ENCODE data around the gene ROCK2.
"Not testable (repeated sequence)": the region's sequence is repeated elsewhere in the genome, so short reads cannot be mapped to it uniquely, and the experiment has no call there.

The ROCK2 gene

DNA sequence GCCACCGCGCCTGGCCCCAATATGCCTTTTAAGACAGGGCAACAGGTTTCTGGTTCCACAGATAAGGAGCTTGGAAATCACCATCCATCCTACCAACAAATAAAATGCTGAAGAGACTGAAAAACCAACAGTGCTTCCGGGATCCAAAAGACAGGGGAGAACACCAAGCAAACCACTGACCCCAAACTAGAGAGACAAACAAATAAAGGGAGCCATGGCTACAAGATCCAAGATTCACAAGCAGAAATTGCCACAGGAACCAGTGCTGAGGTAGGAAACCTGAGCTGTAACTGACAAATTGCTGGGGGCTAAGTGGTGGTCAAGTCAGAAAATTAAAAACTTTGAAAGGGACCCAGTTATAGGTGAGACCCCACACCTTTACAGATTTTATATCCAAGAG lies 76.5 kb downstream of the ROCK2 start:
- DNase-seq (ENCODE audit: low read depth) = no peak

DNA sequence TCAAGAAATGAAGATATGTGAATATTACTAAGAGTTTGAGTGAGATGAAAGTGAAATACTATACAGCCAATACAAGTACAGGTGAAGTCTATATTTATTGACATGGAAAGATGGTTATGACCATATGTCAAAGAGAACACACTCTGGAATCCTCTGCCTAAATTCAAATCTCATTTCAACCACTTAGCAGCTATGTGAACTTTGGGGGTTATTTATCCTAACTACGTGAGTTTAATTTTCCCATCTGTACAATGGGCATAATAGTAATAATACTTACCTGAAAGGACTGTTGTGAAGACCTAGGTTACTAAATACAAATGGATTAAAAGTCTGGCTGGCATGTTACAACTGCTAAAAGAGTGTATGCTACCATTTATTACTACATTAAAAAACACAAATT lies 79.6 kb downstream of the ROCK2 start:
- no peak for DNase-seq (ENCODE audit: low read depth)

DNA sequence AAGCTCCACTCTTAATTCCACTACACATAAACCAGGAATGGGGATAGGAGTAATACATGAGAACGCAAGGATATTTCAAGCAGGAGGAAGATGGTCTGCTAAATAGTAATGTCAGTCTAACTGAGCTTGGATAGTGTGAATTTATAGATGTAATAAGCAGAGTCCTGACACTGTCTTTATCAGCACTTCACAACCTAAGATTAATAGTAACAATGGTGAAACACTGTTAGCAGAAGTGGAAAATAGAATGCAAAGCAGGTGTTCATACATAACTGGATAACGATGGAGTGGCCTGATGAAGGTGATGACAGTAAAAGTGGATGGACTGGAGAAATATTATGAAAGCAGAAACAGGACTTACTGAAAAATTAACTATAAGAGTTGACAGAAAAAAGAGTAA lies 80.4 kb downstream of the ROCK2 start:
- no peak for DNase-seq (ENCODE audit: low read depth)

DNA sequence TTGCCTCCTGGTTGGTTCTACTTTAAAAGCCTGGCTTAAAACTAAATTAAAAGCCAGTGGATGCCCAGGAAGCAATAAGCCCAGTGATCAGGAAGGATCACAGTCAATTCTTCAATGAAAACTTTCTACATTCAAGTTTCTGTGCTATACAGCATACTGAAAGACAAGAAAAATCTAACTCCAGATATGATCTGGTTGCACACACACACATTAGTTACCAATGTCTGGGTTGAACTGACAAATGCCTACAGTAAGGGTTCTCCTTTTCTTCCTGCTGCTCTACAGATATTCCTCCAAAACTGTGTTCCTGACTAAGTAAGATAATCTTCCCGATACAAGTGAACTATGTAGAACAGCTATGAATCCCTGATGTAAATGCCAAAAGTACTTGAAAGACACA lies 81.3 kb downstream of the ROCK2 start:
- DNase-seq (ENCODE audit: low read depth) = no peak

DNA sequence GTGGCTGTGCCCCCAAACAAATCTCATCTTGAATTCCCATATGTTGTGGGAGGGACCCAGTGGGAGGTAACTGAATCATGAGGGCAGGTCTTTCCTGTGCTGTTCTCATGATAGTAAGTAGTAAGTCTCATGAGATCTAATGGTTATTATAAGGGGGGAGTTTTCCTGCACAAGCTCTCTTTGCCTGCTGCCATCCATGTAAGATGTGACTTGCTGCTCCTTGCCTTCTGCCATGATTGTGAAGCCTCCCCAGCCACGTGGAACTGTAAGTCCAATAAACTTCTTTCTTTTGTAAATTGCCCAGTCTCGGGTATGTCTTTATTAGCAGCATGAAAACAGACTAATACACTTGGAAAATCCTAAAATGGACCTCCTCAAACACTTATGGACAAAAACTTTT lies 82.0 kb downstream of the ROCK2 start:
- DNase-seq (ENCODE audit: low read depth) = not testable (repeated sequence)

DNA sequence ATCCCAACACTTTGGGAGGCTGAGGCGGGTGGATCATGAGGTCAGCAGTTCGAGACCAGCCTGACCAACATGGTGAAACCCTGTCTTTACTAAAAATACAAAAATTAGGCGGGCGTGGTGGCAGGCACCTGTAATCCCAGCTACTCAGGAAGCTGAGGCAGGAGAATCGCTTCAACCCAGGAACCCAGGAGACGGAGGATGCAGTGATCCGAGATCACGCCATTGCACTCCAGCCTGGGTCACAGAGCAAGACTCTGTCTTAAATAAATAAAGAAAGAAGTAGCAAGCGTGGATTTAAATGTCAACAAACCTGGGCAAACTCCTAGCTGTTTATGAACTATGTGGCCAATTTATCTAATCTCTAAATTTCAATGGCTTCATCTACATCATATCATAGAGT lies 82.9 kb downstream of the ROCK2 start:
- not testable (repeated sequence) for DNase-seq (ENCODE audit: low read depth)

DNA sequence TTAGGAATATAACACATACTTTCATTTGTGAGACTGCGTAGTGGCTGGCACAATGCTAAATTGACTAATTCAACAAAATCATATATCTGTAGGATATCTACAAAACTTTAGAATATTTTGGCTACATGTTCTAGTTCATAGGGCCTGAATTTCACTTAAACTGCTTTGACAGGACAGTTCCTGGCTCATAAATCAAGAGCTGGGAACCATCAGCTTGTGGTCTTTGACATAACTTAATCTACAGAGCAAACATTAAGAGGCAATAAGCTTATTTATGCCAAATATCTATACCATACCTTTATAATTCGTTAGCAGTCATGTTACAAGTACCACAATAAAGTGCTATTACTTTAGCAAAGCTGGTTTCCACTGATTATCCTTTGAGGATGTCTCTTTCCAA lies 83.5 kb downstream of the ROCK2 start:
- DNase-seq (ENCODE audit: low read depth) = no peak

DNA sequence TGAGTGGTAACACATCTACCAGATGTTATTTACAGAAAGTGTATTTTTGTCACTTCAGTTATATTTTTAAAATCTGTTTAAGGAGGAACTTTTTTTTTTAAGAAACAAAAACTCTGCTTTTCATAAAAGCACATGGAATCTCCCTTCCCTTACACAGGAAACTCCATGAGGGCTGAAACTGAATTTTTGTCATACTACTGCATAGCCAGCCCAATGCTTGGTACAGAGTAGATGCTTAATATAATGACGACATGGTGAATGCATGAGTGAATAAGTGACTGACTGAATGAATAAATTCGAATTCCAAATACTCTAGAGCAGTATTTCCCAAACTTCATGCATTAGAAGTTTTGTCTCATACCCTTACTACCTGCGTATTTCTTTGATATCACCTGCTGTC lies 86.5 kb downstream of the ROCK2 start:
- DNase-seq (ENCODE audit: low read depth) = no peak

DNA sequence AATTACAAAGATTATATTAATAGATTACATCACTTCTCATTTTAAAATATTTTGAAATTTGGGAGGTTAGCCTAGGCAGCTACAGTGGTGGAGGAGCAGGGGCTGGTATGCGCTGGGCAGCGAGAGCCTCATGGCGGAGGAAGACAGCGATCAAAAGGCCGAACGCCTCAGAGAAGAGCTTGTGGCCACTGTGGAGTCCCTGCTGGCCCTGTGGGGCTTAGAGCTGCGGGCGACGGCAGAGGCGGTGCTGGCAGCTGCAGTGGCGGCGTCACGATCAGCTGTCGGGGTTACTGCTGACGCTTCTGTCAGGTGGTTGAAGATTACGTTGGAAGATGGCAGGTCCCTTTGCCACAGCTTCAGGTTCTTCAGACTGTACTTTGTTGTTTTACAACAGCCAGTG lies 87.4 kb downstream of the ROCK2 start:
- no peak for DNase-seq (ENCODE audit: low read depth)

DNA sequence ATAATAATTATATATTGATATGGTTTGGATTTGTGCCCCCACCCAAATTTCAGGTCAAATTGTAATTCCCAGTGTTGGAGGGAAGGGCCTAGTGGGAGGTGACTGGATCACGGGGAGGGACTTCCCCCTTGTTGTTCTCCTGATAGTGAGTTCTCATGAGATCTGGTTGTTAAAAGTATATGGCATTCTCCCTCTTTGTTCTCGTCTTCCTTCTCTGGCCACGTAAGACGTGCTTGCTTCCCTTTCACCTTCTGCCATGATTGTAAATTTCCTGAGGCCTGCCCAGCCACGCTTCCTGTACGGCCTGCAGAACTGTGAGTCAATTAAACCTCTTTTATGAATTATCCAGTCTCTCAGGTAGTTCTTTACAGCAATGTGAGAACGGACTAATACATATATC lies 88.3 kb downstream of the ROCK2 start:
- no peak for DNase-seq (ENCODE audit: low read depth)

DNA sequence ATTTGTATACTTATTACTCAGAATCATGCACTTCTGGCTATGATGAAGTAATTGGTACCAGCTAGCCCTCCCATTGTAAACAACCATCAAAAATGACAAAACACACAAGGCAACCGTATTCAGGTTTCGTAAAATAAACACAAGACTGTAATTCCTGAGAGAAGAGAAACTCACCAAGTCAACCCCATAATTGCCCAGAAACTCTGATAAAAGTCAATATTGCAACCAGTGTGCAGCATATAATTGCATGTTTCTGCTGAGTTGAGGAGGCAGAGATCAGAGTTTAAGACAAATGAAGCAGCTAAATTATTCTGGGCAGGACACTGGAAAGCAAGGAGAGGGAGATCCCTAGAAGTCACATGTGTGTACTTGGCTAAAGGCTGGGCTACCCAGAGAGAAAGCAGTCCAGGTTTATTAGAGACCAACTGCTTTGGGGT lies 90.3 kb downstream of the ROCK2 start:
- no peak for DNase-seq (ENCODE audit: low read depth)

DNA sequence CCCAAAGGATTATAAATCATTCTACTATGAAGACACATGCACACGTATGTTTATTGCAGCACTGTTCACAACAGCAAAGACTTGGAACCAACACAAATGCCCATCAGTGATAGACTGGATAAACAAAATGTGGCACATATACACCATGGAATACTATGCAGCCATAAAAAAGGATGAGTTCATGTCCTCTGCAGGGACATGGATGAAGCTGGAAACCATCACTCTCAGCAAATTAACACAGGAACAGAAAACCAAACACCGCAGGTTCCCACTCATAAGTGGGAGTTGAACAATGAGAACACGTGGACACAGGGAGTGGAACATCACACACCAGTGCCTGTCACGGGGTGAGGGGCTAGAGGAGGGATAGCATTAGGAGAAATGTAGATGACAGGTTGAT lies 92.0 kb downstream of the ROCK2 start:
- not testable (repeated sequence) for DNase-seq (ENCODE audit: low read depth)

DNA sequence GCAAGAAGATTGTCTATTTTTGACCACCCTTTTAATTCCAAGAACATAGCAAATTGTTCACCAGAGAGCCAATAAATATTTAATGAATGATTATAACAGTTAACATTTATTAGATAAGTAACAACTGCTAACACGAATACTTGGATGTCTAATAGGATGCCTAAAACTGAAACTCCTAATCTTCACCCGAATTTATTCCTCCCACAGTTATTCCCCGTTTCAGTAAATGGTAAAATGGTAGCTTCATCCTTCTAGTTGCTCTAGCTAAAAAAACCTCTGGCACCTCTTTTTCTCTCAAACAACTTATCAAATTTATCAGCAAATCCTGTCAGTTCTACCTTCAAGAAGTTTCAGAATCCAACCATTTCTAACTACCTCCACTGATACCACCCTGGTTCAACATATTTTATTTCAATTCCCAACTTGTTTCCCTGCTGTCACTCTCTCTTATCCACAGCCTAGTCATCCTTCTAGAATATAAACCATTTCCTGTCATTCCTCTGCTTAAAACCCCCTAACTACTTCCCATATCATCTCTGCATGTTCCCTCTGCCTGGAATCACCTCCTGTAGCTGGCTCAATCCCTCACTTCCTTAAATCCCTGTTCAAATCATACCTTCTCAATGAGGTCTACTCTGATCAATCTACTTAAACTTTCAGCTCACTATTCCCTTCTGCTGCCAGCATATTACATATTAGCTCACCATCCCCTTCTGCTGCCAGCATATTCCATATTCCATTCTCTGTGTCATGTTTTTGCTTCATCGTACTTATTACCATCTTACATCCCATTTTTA lies 93.8 kb downstream of the ROCK2 start:
- no peak for DNase-seq (ENCODE audit: low read depth)

DNA sequence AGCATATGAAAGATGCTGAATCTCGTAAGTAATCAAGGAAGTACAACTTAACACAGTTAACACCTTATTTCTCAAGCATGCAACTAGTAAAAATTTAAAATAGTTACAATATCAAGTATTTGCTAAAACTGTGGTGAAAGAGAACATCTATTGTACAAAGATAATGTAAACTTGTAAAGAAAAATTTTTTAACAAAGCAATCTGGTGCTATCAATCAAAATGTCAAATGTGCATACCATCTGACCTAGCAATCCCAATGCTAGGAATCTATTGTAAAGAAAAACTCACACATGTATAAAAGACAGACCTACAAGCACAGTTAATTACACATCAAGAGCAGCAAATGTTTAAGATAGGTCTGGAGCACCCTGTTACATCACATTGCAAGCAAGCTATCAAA lies 99.1 kb downstream of the ROCK2 start:
- no peak for DNase-seq (ENCODE audit: low read depth)

DNA sequence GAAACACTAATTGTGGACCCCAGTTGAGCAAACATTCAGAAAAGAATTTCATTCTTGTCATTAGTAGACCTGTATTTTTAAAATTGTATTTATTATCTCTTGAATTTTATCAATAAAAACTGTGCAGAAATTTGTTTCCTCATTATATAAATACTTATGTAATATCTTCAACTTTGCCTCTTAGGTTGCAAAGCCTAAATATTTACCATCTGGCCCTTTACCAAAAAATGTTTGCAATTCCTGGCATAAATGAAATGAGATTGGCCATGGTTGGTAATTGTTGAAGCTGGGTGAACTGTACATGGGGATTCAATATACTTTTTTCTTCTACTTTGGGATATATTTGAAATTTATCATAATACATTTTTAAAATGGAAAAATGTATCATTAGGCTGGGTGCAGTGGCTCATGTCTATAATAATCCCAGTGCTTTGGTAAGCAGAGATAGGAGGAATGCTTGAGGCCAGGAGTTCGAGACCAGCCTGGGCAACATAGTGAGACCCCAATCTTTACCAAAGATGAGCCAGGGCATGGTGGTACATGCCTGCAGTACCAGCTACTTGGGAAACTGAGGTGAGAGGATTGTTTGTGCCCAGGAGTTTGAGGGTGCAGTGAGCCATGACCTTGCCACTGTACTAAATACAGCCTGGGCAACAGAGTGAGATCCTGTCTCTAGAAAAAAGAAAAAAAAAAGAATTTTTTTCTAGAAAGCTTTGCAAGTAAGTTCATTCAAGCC lies 100.2 kb downstream of the ROCK2 start:
- DNase-seq (ENCODE audit: low read depth) = no peak

DNA sequence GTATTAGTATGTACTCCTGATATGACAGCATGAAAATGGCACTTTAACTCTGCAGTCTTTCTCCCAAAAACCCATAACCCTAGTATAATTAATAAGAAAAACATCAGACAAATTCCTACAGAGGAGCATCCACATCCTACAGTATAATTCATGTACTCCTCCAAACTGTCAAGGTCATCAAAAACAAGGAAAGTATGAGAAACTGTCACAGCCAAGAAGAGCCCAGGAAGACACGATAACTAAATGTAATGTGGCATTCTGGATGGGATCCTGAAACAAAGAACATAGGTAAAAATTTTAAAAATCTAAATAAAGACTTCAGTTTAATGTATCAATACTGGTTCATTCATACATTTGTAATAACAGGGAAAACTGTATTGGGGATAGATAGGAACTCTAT lies 100.9 kb downstream of the ROCK2 start:
- no peak for DNase-seq (ENCODE audit: low read depth)

DNA sequence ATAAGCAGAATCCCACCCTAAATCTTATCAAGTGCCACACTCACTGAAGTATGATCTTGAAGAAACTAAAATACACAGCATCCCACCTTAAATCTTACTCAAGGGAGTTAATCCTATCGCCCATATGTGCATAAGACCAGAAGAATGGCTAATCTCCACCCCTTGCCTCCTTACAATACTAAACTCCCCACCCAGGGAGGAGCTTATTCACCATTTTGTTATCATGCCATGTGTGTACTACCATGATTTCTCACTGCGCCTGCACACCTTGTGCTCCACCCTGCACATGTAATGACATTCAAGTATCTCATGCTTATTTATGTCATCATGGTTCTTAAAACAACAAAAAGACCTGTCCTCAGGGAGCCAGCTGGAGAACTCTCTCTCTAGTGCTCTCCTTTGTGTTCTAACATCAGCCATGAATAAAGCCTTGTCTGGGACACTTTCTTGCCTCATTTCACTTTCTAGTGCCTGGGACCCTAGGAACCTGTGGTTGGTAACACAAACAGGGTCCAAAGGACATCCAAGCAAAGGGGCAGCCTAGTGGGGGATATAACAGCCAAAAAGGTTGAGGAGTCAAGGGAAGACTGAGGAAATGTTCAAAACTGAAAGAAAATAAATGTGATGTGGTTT lies 101.8 kb downstream of the ROCK2 start:
- DNase-seq (ENCODE audit: low read depth) = no peak

DNA sequence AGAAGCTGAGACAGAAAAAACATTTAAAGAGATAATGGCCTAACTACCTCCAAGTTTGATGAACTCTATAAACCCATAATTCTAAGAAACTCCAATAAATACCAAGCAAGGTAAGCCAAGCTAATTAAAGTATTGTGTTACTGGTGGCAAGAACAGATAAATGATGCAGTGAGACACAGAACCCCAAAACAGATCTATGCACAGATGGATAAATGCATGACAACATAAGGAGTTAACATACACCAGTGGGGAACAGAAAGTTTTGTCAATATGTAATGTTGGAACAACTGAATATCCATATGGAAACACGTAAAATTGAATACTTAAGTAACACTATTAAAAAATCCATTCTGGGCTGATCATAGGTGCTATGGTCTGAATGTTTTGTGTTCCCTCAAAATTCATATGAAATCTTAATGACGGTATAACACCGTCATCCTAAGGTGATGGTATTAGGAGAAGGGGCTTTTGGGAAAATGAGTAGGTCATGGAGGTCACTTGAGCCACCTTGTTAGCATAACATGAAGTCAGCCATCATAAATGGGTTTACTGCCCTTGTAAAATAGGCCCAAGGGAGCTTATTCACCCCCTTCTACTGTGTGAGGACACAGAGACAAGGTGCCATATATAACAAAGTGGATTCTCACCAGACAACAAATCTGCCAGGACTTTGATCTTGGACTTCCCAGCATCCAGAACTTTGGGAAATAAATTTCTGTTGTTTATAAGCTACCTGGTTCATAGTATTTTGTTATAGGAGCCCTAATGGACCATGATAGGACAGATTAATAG lies 102.8 kb downstream of the ROCK2 start:
- DNase-seq (ENCODE audit: low read depth) = no peak

DNA sequence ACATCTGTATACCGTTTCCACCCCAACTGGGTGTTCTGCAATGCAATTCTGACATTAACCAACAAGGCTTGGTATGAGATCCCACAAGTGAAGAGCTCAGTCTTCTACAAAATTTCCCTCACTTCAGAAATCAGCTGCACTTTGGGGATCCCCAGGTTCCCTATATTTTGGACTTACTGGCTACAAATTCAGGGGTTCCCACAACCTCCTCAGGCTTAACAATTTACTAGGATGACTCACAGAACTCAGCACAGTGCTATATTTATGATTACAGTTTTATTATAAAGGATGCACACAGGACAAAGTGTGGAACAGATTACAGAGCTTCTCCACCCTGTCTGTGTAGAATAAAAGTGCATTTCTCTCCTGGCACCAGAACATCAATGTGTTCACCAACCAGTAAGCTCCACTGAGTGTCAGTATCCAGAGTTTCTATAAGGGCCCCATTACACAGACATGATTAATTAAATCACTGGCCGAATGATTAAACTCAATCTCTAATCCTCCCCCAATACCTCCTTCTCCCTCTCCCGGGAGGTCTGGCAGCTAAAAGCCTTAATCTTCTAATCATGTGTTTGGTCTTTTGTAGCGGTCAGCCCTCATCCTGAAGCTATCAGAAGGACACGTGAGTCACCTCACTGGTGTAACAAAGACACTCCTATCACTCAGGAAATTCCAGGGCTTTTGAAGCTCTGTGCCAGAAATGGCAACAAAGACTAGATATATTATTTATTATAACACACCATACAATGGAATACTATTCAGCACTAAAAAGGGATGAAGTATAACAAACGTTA lies 104.6 kb downstream of the ROCK2 start:
- DNase-seq (ENCODE audit: low read depth) = no peak

DNA sequence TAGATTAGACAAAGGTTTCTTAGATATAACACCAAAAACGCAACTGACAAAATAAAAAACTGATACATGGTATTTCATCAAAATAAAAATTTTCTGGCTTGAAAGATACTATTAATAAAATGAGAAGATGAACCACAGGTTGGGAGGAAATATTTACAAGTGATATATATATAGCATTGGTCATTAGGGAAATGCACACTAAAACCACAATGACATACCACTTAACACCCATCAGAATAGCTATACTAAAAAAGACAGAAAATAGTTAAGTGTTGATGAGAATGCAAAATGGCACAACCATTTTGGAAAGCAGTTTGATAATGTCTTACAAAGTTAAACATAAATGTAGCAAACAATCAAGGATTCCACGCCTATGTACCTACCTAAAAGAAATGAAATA lies 105.3 kb downstream of the ROCK2 start:
- no peak for DNase-seq (ENCODE audit: low read depth)

DNA sequence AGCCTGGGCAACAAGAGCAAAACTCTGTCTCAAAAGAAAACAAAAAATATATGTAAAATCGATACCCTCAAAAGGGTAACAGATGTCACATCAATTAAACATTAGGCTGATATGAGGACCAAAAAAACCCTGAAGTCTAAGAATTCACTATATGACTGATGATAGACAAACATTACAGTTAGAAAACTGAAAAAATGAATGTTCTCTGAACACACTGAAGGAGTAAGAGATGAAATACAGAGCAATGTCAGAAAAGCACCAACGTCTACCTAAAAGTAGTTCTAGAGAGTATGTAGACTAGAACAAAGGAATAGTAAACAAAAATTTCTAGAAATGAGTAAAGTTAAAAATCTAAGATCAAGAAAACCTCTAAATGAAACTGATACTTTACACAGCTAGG lies 107.3 kb downstream of the ROCK2 start:
- no peak for DNase-seq (ENCODE audit: low read depth)

DNA sequence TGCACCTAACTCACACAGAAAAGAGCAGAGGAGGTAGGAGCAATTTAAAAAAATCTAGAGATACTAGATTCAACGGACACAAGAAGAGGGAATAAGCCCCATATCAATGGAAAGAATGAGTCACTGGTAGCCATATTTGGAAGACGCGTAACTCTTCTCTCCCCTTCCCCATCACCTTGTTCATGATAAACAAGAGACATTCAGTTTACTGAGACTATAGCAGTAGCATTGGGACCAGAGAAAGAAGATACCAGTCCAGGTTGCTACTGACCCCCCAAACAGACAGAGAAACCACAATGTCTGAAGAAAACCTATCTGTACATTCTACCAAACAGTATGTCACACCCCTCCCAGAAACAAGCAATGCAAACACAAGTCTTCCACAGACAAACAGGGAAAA lies 108.1 kb downstream of the ROCK2 start:
- no peak for DNase-seq (ENCODE audit: low read depth)

All from activated T-helper 1 cell treated with Interleukin-2 at 50 U/mL for 16 hours (primary cell).